ENCODE data around the gene KIR3DL3.
"Not testable (repeated sequence)": the region's sequence is repeated elsewhere in the genome, so short reads cannot be mapped to it uniquely, and the experiment has no call there.

The KIR3DL3 gene

DNA sequence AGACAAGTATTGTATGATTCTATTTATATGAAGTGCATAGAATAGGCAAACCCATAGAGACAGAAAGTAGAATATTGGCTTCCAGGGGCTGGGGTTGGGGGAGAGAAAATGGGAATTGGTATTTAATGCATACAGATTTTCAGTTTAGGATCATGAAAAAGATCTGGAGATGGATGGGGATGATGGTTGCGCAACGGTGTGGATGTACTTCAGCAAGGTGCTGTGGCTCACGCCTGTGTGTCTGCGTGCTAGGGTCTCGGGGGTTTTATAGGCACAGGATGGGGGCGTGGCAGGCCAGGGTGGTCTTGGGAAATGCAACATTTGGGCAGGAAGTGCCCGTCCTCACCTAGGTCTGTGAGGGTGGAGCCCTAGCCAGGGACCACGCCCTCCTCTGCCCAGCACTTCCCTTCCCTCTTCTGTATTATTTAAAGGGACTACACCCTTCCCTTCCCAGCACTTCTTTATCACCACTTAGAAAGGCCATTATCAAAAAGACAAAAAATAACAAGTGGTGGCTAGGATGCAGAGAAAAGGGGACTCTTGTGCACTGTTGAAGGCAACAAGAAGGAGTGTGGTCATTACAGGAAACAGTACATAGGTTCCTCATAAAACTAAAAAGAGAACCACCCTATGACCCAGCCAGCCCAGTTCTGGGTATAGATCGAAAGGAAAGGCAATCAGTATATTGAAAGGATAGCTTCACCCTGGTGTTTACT lies 32.5 kb upstream of the KIR3DL3 start:
- no peak for DNase-seq
- Histone ChIP-seq H3K4me3 (ENCODE audit: low read depth, low read length) (no peak overlapping the region), H3K27me3 (replicated peaks) (no peaks in the 10 kb centered on the region), H3K36me3 (replicated peaks) (no peaks in the 10 kb centered on the region), H3K27ac (no peak overlapping the region)
- in situ Hi-C loops (cut with HindIII; ENCODE audit: low pct_ligation_motif_present, low sequenced_read_pairs) = no loop called here
- TF ChIP-seq, protein P1, sequence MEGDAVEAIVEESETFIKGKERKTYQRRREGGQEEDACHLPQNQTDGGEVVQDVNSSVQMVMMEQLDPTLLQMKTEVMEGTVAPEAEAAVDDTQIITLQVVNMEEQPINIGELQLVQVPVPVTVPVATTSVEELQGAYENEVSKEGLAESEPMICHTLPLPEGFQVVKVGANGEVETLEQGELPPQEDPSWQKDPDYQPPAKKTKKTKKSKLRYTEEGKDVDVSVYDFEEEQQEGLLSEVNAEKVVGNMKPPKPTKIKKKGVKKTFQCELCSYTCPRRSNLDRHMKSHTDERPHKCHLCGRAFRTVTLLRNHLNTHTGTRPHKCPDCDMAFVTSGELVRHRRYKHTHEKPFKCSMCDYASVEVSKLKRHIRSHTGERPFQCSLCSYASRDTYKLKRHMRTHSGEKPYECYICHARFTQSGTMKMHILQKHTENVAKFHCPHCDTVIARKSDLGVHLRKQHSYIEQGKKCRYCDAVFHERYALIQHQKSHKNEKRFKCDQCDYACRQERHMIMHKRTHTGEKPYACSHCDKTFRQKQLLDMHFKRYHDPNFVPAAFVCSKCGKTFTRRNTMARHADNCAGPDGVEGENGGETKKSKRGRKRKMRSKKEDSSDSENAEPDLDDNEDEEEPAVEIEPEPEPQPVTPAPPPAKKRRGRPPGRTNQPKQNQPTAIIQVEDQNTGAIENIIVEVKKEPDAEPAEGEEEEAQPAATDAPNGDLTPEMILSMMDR (IDR thresholded peaks at IDR 0.05; ENCODE audit: low read depth, low read length, missing control alignments) = no peak

DNA sequence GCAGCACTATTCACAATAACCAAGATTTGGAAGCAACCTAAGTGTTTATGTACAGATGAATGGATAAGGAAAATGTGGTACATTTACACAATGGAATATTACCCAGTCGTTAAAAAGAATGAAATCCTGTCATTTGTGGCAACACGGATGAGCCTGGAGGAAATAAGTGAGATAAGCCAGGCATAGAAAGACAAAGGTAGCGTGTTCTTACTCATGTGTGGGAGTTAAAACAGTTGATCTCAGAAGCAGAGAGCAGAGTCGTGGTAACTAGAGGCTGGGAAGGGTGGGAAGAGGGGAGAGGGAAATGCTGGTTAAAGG lies 32.0 kb upstream of the KIR3DL3 start:
- H3K4me3 ChIP-seq (ENCODE audit: low read depth, low read length) = no peak overlapping the region
- H3K27ac ChIP-seq = no peak overlapping the region
- no peaks in the 10 kb centered on the region for H3K36me3 ChIP-seq (replicated peaks)
- no peak for DNase-seq
- in situ Hi-C loops (cut with HindIII; ENCODE audit: low pct_ligation_motif_present, low sequenced_read_pairs) = no loop called here
- TF ChIP-seq, protein P1 (IDR thresholded peaks at IDR 0.05; ENCODE audit: low read depth, low read length, missing control alignments) = no peak
- no peaks in the 10 kb centered on the region for H3K27me3 ChIP-seq (replicated peaks)

DNA sequence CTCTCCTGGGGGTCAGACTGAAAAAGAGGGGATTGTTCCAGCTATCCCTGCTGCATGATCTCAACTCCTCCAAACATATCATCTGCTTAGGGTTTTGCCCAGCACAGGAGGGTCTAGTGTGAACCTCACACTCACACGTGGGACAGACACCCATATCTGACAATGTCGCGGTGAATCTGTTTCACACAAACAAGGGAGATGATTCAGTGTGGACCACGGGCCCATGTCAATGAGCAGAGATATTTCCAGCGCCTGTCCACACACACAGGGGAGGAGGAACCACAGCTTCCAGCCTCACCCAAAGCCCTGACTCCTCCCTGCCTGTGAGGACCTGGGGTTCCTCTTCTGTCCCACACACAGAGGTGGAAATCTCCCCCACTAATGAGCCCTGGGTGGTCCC lies 29.6 kb upstream of the KIR3DL3 start:
- H3K27me3 ChIP-seq (replicated peaks) = no peaks in the 10 kb centered on the region
- no peak for DNase-seq
- TF ChIP-seq, protein P1 (IDR thresholded peaks at IDR 0.05; ENCODE audit: low read depth, low read length, missing control alignments) = no peak
- no peak overlapping the region for H3K27ac ChIP-seq
- H3K4me3 ChIP-seq (ENCODE audit: low read depth, low read length) = no peak overlapping the region
- in situ Hi-C loops (cut with HindIII; ENCODE audit: low pct_ligation_motif_present, low sequenced_read_pairs) = no loop called here
- no peaks in the 10 kb centered on the region for H3K36me3 ChIP-seq (replicated peaks)

DNA sequence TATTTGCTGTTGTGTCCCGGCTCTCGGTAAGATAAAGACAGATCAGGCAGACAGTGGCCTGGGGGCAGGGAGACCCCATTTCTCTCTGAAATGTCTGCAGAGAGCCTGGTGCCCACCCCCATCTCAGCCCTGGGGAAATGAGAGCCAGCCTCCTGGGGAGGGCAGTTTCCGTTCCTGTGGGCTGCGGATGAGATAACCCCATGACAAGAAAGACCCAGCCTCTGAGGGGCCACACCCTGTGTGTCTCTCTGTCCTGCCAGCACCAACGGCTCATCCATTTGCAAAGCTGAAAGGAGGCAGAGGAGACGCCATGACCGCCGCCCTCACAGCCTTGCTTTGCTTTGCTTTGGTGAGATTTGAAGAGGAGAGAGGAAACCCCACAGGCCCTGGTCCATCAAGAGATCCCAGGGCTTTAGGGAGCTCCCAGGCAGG lies 28.1 kb upstream of the KIR3DL3 start:
- H3K4me3 ChIP-seq (ENCODE audit: low read depth, low read length) = no peak overlapping the region
- H3K36me3 ChIP-seq (replicated peaks) = no peaks in the 10 kb centered on the region
- TF ChIP-seq, protein P1 (IDR thresholded peaks at IDR 0.05; ENCODE audit: low read depth, low read length, missing control alignments) = no peak
- H3K27me3 ChIP-seq (replicated peaks) = no peaks in the 10 kb centered on the region
- DNase-seq = no peak
- H3K27ac ChIP-seq = no peak overlapping the region
- in situ Hi-C loops (cut with HindIII; ENCODE audit: low pct_ligation_motif_present, low sequenced_read_pairs) = no loop called here

DNA sequence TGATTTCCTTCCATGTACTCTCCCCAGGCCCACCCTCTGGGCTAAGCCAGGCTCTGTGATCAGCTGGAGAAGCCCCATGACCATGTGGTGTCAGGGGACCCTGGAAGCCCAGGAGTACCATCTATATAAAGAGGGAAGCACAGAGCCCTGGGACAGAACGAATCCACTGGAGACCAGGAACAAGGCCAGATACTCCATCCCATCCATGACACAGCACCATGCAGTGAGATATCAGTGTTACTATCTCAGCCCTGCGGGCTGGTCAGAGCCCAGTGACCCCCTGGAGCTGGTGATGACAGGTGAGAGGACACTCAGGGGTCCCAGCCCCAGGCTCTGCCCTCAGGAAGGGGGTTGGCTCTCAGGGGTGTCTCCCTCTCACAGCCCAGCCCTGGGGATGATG lies 27.5 kb upstream of the KIR3DL3 start:
- H3K4me3 ChIP-seq (ENCODE audit: low read depth, low read length) = no peak overlapping the region
- H3K27me3 ChIP-seq (replicated peaks) = no peaks in the 10 kb centered on the region
- in situ Hi-C loops (cut with HindIII; ENCODE audit: low pct_ligation_motif_present, low sequenced_read_pairs) = no loop called here
- no peaks in the 10 kb centered on the region for H3K36me3 ChIP-seq (replicated peaks)
- no peak for DNase-seq
- TF ChIP-seq, protein P1 (IDR thresholded peaks at IDR 0.05; ENCODE audit: low read depth, low read length, missing control alignments) = no peak
- H3K27ac ChIP-seq = no peak overlapping the region

DNA sequence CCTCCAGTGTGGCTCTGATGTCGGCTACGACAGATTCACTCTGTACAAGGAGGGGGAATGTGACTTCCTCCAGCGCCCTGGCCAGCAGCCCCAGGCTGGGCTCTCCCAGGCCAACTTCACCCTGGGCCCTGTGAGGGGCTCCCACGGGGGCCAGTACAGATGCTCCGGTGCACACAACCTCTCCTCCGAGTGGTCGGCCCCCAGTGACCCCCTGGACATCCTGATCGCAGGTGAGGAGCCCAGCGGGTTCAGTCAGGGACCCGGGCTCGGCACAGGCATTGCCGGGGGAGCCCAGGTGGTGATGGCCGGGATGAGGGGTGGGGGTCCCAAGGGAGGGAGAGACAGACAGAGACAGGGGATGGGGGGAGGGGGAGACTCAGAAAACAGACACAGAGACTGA lies 26.5 kb upstream of the KIR3DL3 start:
- H3K36me3 ChIP-seq (replicated peaks); H3K27me3 ChIP-seq (replicated peaks); DNase-seq; H3K27ac ChIP-seq; H3K4me3 ChIP-seq (ENCODE audit: low read depth, low read length); in situ Hi-C loops (cut with HindIII; ENCODE audit: low pct_ligation_motif_present, low sequenced_read_pairs): not testable (repeated sequence)

Measured in brain microvascular endothelial cell (primary cell).